HUES6 (cell line): Measurements from ENCODE around the gene STAB1.

Experiments used
- H3K27ac ChIP-seq: 2 replicates; pipeline ENCODE4 v1.7.0; 2013; ENCODE audit warnings: low read depth, mild to moderate bottlenecking, low read length, inconsistent platforms
- H3K27me3 ChIP-seq: 2 replicates; pipeline ENCODE4 v1.6.1; 2013; ENCODE audit warnings: low read length; ENCODE audit not compliant: control insufficient read depth, insufficient read depth
- H3K36me3 ChIP-seq: 2 replicates; pipeline ENCODE4 v1.6.1; 2013; ENCODE audit warnings: low read length; ENCODE audit not compliant: control insufficient read depth, insufficient read depth
- H3K4me1 ChIP-seq: 2 replicates; pipeline ENCODE4 v1.6.1; 2013; ENCODE audit warnings: low read length; ENCODE audit not compliant: control insufficient read depth, insufficient read depth
- H3K4me3 ChIP-seq: 2 replicates; pipeline ENCODE4 v1.5.1; 2013; ENCODE audit warnings: low read depth, low read length
- H3K9ac ChIP-seq: one replicate; pipeline ENCODE4 v1.6.1; 2013; ENCODE audit warnings: mild to moderate bottlenecking, low read length
- H3K9me3 ChIP-seq: 2 replicates; pipeline ENCODE4 v1.6.1; 2013; ENCODE audit warnings: low read depth, low read length; ENCODE audit not compliant: control insufficient read depth, insufficient read depth

Gene STAB1

DNA sequence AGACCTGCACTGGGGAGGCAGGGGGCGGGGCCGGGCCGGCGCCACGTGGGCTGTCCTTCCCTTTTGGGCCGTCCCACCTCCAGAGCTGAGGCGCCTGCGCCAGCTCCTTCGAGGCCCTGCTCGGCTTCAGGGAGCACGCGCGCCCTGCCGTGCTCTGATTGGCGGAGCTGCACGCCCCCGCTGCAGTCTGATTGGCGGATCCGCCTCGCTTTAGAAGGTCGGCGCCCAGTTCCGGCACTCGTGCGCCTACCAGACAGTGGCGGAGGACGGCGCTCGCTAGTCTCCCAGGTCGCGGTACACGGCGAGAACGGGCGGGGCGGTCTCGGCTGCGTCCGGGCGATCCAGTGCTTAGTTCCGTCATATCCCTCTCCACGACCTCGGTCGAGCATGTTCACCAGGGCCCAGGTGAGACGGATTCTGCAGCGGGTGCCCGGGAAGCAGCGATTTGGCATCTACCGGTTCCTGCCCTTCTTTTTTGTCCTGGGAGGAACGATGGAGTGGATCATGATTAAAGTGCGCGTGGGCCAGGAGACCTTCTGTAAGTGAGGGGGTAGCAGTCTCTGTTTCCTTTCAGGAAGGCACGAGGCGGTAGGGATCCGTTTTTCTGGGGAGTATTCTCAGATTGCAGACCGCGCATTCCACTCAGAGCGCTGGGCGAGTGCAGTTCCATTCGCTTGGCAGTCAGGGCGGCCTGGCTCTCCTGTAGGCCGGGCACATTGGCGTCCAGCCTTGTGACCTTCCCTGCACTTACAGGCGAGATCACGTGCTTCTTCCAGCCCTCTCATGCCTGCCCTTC is 41.4 kb downstream of the STAB1 start, which contains the start of gene UQCC5:
Gene UQCC5 (plus strand): TSS at position 237 of the 796 bp plus-strand sequence. CDS start 151 bp downstream, at position 388.
- Histone ChIP-seq H3K9me3 (no peaks in the 10 kb centered on the region), H3K9ac (peak within 1 kb of the TSS; percentile 91), H3K36me3 (peaks cover 31% of the 10 kb centered on the region), H3K4me1 (peaks cover 32% of the 10 kb centered on the region), H3K4me3 (peak within 1 kb of the TSS; percentile 91), H3K27me3 (no peaks in the 10 kb centered on the region), H3K27ac (peak within 1 kb of the TSS; percentile 60; the same call in 1 of the 2 replicates)

GRCh38 chr3:52537165-52537620 is 42.1 kb downstream of the STAB1 start:
- peaks cover 26% of the 10 kb centered on the region for H3K4me1 ChIP-seq
- no peaks in the 10 kb centered on the region for H3K9me3 ChIP-seq
- no peak overlapping the region; the same call in 1 of the 2 replicates for H3K27ac ChIP-seq
- H3K36me3 ChIP-seq = peaks cover 31% of the 10 kb centered on the region
- H3K9ac ChIP-seq = peak overlapping the region; percentile 91
- H3K27me3 ChIP-seq = no peaks in the 10 kb centered on the region
- H3K4me3 ChIP-seq = peak overlapping the region; percentile 91

DNA sequence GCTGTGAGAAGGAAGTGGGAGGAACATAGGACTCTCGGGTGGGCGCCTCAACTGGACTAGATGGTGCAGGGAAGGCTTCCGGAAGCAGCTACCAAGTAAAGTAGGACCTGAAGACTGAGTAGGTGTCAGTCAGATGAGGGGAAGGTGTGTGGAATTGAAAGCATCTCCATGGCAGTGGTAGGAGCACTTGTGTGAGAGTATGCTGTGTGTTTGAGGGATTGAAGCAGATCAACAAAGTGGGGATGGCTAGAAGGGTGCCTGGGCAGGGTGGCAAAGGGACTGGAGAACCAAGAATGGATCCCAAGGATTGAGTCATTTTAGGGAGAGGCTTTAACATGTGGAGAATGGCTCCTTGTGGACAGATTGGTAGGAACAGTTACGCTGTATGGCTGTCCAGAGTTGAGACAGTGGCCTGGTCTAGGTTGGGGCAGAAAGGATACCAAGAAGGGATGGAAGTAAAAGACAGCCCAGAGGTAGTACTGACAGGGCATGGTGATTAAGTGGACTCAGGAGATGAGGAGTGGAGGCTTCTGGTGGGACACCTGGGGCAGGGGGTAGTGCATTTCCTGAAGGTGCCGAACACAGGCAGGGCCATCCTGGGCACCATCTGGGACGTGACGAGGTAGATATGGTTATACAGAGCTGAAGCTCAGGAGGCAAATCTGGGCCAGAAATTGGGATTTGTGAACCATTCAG is 42.7 kb downstream of the STAB1 start:
- Histone ChIP-seq H3K4me3 (peak overlapping the region; percentile 91), H3K36me3 (peaks cover 31% of the 10 kb centered on the region), H3K27ac (no peak overlapping the region), H3K27me3 (no peaks in the 10 kb centered on the region), H3K9me3 (no peaks in the 10 kb centered on the region), H3K4me1 (peaks cover 20% of the 10 kb centered on the region), H3K9ac (peak overlapping the region; percentile 24)

GRCh38 chr3:52539010-52539653 is 44.0 kb downstream of the STAB1 start:
- Histone ChIP-seq H3K36me3 (peaks cover 31% of the 10 kb centered on the region), H3K27ac (no peak overlapping the region), H3K9ac (no peak overlapping the region), H3K4me3 (peak overlapping the region; percentile 1; the same call in 1 of the 2 replicates), H3K27me3 (no peaks in the 10 kb centered on the region), H3K4me1 (peaks cover 20% of the 10 kb centered on the region), H3K9me3 (no peaks in the 10 kb centered on the region)

DNA sequence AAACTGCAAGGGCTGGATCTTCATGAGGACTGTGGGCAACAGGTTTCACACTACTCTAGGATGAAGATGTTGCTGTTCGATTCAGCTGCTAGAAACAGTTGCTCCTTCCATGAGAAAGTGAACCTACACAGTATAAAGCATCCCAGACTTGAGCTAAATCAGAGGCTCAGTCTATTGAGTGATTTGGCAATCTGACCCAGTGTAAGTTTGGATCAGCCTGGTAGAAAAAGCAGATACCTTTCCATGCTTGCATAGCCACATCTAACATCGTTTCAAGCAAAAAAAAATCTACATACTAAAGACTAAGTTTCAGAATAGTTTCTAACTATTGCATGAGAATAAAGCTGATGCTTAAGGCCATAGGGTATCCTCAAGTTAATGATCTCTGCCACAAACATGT is 45.9 kb downstream of the STAB1 start:
- Histone ChIP-seq H3K4me1 (peaks cover 10% of the 10 kb centered on the region), H3K9me3 (no peaks in the 10 kb centered on the region)

GRCh38 chr3:52544937-52545336 is 49.8 kb downstream of the STAB1 start:
- Histone ChIP-seq H3K36me3 (peaks cover 55% of the 10 kb centered on the region), H3K4me1 (no peaks in the 10 kb centered on the region), H3K9ac (no peak overlapping the region), H3K9me3 (no peaks in the 10 kb centered on the region), H3K4me3 (no peak overlapping the region), H3K27me3 (no peaks in the 10 kb centered on the region), H3K27ac (no peak overlapping the region)

More for the DNA sequence above, 45.9 kb downstream of the STAB1 start:
- Histone ChIP-seq H3K27me3 (no peaks in the 10 kb centered on the region), H3K9ac (no peak overlapping the region), H3K4me3 (no peak overlapping the region), H3K36me3 (peaks cover 43% of the 10 kb centered on the region), H3K27ac (no peak overlapping the region)

DNA sequence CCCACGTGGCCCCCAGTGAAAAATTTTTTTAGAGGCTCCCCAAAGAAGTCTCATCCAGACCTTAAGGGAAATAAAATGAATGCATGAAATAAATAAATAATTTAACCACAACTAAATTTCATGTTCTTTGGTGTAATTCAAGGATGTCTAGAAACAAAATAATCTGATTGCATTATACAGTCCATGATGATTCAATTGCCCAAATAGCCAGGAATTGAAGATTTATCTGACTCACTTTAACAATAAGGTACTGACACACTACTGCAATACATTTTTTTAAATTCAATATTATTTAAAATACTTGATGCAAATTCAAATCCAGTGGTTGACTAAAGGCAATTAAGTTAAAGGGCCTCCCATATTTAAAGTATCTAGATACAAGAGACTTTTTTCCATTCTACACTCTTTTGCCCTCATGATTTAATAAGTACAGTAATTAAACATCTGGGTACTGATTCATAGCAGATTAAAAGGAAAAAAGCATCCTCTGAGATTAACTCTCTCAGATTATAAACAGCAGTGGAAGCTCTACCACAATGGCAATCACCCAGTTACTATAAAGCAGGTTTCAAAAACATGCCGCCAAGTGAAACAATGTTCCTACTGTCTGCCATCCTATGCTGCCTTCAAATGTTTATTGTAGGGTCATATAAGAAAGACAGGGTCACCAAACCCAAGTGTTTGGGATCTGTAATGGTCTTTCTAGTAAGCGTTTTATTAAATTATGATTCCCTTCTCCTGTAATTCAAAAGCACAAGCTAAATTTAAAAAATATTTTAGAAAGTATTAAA is 51.2 kb downstream of the STAB1 start:
- Histone ChIP-seq H3K9me3 (no peaks in the 10 kb centered on the region), H3K36me3 (peaks cover 54% of the 10 kb centered on the region), H3K4me1 (no peaks in the 10 kb centered on the region), H3K27ac (no peak overlapping the region), H3K27me3 (no peaks in the 10 kb centered on the region), H3K4me3 (no peak overlapping the region), H3K9ac (no peak overlapping the region)

- Histone ChIP-seq H3K9me3 (no peaks in the 10 kb centered on the region), H3K27me3 (no peaks in the 10 kb centered on the region), H3K9ac (no peak overlapping the region), H3K4me3 (no peak overlapping the region), H3K27ac (no peak overlapping the region), H3K4me1 (no peaks in the 10 kb centered on the region), H3K36me3 (peaks cover 55% of the 10 kb centered on the region)
Measured at GRCh38 chr3:52547143-52547542, 52.0 kb downstream of the STAB1 start.

DNA sequence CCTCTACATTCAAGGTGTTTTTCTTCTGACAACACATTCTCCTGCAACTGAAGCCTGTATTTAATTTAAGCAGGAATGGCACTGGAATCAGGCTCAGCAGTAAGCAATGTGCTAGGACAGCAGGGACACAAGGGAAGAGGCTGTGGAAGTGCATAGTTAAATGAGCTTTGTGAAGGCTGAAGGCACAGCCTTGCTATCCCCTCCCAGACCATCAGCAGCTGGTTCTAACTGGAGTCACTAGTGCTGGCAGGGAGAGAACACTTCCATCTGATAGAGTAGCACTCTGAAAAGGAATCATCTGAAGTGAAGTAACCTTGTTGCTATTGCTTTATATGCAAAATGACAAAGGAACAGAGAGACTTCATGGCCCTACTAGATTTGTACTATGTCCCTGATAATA is 56.0 kb downstream of the STAB1 start:
- Histone ChIP-seq H3K36me3 (peaks cover 64% of the 10 kb centered on the region), H3K27ac (no peak overlapping the region), H3K9ac (no peak overlapping the region), H3K9me3 (no peaks in the 10 kb centered on the region), H3K4me1 (no peaks in the 10 kb centered on the region), H3K27me3 (no peaks in the 10 kb centered on the region), H3K4me3 (no peak overlapping the region)

DNA sequence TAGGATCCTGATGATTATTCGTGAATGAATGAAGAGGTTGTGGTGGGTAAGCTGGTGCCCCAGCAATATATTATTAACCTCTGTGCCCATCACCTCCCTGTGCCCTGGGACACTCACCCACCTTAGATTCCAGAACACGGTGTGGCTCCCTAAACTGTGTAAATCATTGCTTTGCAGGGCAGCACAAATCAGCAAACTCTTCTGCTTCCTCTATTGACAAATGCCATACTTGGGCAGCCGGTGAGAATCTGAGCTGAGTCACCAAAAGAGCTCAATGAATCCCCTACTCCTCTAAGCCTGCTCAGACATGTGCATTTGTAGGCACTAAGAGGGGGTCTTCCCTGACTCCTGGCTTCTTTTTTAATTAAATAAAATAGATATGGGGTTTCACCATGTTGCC is 57.0 kb downstream of the STAB1 start:
- peaks cover 3% of the 10 kb centered on the region for H3K4me1 ChIP-seq
- H3K27ac ChIP-seq = no peak overlapping the region
- H3K9me3 ChIP-seq = no peaks in the 10 kb centered on the region
- no peak overlapping the region for H3K9ac ChIP-seq
- H3K4me3 ChIP-seq = no peak overlapping the region
- no peaks in the 10 kb centered on the region for H3K27me3 ChIP-seq
- H3K36me3 ChIP-seq = peaks cover 55% of the 10 kb centered on the region
